ENCODE results near the gene DNTT.

DNTT gene

DNA sequence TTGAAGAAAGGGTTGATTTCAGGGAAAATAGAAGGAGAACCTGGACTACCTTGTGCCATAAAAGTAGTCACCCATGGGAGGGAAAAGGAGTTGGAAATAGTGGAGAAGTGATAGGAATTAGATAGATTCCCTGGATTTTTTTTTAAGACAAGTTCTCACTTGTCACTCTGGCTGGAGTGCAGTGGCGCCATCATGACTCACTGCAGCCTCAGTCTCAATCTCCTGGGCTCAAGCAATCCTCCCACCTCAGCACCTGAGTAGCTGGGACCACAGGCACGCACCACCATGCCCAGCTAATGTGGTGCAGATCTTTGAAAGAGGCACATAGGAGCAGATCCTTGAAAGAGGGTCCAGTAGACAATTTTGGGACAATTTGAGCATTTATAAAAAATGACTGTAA lies 23.4 kb upstream of the DNTT start:
- no peak overlapping the region for H3K4me3 ChIP-seq (ENCODE audit: low read depth, low read length)
- no peaks in the 10 kb centered on the region for H3K9me3 ChIP-seq (ENCODE audit: control insufficient read depth, low read length)

DNA sequence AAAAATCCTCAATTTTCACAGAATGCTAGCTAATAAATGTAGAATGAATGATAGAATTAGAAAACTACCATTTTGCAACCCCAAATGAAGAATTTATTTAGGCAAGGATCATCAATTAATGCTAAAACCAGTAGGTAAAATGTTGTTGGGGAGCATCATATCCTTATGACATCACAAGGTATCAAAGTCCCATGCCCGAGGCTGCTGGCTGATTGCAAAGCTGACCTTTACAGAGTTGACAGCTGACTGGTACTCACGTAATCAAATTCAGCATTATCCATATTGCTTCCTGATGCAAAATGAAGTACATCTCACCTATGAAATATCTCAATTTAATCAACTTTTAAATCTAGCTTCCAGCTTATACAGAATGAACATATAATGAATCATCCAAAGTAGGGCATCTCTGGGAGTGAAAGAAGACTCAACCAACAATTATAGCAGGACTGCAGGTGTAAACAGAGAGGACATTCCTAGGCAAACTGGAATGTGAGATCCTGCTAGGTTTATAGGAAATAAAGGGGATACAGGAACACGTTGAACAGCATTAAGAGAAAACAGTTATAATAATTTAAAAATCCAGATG lies 22.7 kb upstream of the DNTT start:
- H3K4me2 ChIP-seq (ENCODE audit: low read length) = no peak overlapping the region
- H3K79me2 ChIP-seq = no peaks in the 10 kb centered on the region
- TF ChIP-seq, protein P1, sequence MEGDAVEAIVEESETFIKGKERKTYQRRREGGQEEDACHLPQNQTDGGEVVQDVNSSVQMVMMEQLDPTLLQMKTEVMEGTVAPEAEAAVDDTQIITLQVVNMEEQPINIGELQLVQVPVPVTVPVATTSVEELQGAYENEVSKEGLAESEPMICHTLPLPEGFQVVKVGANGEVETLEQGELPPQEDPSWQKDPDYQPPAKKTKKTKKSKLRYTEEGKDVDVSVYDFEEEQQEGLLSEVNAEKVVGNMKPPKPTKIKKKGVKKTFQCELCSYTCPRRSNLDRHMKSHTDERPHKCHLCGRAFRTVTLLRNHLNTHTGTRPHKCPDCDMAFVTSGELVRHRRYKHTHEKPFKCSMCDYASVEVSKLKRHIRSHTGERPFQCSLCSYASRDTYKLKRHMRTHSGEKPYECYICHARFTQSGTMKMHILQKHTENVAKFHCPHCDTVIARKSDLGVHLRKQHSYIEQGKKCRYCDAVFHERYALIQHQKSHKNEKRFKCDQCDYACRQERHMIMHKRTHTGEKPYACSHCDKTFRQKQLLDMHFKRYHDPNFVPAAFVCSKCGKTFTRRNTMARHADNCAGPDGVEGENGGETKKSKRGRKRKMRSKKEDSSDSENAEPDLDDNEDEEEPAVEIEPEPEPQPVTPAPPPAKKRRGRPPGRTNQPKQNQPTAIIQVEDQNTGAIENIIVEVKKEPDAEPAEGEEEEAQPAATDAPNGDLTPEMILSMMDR (IDR thresholded peaks at IDR 0.05) = no peak
- no peak overlapping the region for H3K4me3 ChIP-seq (ENCODE audit: low read depth, low read length)
- H3K36me3 ChIP-seq (ENCODE audit: control insufficient read depth, insufficient read depth, low read length) = no peaks in the 10 kb centered on the region
- H3K27ac ChIP-seq = no peak overlapping the region
- no peaks in the 10 kb centered on the region for H3K9me3 ChIP-seq (ENCODE audit: control insufficient read depth, low read length)
- H3K9ac ChIP-seq = no peak overlapping the region
- H3K4me1 ChIP-seq = no peaks in the 10 kb centered on the region
- no peaks in the 10 kb centered on the region for H3K27me3 ChIP-seq (ENCODE audit: control insufficient read depth, insufficient read depth, low read length)
- H2AFZ ChIP-seq = no peak overlapping the region

More for the DNA sequence above, 23.4 kb upstream of the DNTT start:
- Histone ChIP-seq H2AFZ (no peak overlapping the region), H3K4me1 (no peaks in the 10 kb centered on the region), H3K79me2 (no peaks in the 10 kb centered on the region), H3K27me3 (ENCODE audit: control insufficient read depth, insufficient read depth, low read length) (no peaks in the 10 kb centered on the region), H3K27ac (no peak overlapping the region), H3K4me2 (ENCODE audit: low read length) (no peak overlapping the region), H3K36me3 (ENCODE audit: control insufficient read depth, insufficient read depth, low read length) (no peaks in the 10 kb centered on the region), H3K9ac (no peak overlapping the region)
- TF ChIP-seq, protein P1 (IDR thresholded peaks at IDR 0.05) = no peak

DNA sequence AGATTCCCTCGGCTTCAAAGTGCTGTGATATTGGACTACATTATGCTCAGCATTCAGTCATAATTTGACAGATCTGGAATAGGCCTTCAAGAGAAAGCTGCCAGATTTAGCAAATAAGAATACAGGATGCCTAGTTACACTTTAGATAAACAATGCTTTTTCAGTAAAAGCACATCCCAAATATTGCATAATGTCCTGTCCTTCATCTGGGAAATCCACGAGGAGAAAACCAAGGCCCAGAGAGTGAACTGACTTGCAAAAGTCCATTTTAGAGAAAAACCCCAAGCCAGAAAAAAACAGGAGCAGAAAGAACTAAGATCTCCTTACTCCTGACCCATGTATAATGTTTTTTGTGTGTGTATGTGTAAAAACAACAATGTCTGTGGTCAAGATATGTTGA lies 20.9 kb upstream of the DNTT start:
- Histone ChIP-seq H3K4me3 (ENCODE audit: low read depth, low read length) (no peak overlapping the region), H3K4me2 (ENCODE audit: low read length) (no peak overlapping the region), H3K4me1 (peaks cover 8% of the 10 kb centered on the region), H3K27ac (no peak overlapping the region), H3K9me3 (ENCODE audit: control insufficient read depth, low read length) (no peaks in the 10 kb centered on the region), H3K27me3 (ENCODE audit: control insufficient read depth, insufficient read depth, low read length) (no peaks in the 10 kb centered on the region), H3K79me2 (no peaks in the 10 kb centered on the region), H3K36me3 (ENCODE audit: control insufficient read depth, insufficient read depth, low read length) (no peaks in the 10 kb centered on the region), H3K9ac (no peak overlapping the region), H2AFZ (no peak overlapping the region)
- TF ChIP-seq, protein P1 (IDR thresholded peaks at IDR 0.05) = no peak

DNA sequence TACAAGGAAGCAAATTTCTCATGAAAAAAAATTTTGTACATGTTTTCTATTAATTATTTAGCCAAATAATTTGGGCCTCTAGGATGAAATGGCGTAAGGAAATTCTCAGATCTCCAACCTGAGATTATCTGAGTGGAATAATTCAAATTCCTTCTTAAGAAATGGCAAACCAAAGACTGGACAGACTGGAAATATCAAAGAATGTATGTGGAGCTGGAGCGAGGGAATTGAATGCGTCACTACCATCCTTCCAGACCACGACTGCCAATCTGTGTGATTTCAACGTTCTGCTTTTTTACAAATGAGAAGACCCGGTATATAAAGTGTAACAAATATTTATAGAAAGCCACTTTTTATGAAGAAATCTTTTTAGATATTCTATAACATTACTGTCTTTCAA lies 20.5 kb upstream of the DNTT start:
- Histone ChIP-seq H3K79me2 (no peaks in the 10 kb centered on the region), H2AFZ (no peak overlapping the region), H3K9ac (no peak overlapping the region), H3K4me1 (peaks cover 11% of the 10 kb centered on the region), H3K9me3 (ENCODE audit: control insufficient read depth, low read length) (no peaks in the 10 kb centered on the region), H3K4me3 (ENCODE audit: low read depth, low read length) (no peak overlapping the region), H3K36me3 (ENCODE audit: control insufficient read depth, insufficient read depth, low read length) (no peaks in the 10 kb centered on the region), H3K27me3 (ENCODE audit: control insufficient read depth, insufficient read depth, low read length) (no peaks in the 10 kb centered on the region), H3K27ac (no peak overlapping the region), H3K4me2 (ENCODE audit: low read length) (no peak overlapping the region)
- TF ChIP-seq, protein P1 (IDR thresholded peaks at IDR 0.05) = no peak

DNA sequence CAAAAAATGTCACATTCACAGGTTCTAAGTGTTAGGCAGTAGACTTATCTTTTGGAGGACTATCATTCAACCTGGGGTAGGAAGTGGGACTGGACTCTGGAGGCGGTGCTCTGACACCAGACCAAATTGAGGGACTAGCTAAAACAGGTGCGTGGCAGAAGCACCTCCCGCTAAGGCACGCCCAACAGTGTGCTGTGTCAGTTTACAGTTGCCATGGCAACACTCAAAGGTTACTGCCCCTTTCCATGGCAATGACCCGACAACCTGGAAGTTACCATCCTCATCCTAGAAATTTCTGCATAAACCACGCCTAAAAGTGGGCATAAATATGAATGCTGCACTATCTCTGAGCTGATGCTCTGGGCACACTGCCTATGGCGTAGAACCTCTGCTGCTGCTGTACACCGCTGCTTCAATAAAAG lies 18.9 kb upstream of the DNTT start:
- no peak overlapping the region for H3K27ac ChIP-seq
- TF ChIP-seq, protein P1 (IDR thresholded peaks at IDR 0.05) = no peak

More for the DNA sequence above, 18.9 kb upstream of the DNTT start:
- Histone ChIP-seq H3K79me2 (no peaks in the 10 kb centered on the region), H3K9me3 (ENCODE audit: control insufficient read depth, low read length) (no peaks in the 10 kb centered on the region), H3K4me3 (ENCODE audit: low read depth, low read length) (no peak overlapping the region), H3K4me2 (ENCODE audit: low read length) (no peak overlapping the region), H3K4me1 (peaks cover 11% of the 10 kb centered on the region), H2AFZ (no peak overlapping the region), H3K27me3 (ENCODE audit: control insufficient read depth, insufficient read depth, low read length) (no peaks in the 10 kb centered on the region), H3K36me3 (ENCODE audit: control insufficient read depth, insufficient read depth, low read length) (no peaks in the 10 kb centered on the region), H3K9ac (no peak overlapping the region)

Data from parathyroid adenoma (tissue), 2 donors.